Skeletal muscle cell (primary cell): Measurements from ENCODE around the gene ZNF441.

Source experiments
- DNase-seq: peaks from one replicate; pipeline ENCODE4 v3.0.0-alpha.2; 2010; ENCODE audit warnings: low read depth
- H3K4me3 ChIP-seq: 2 replicates; pipeline ENCODE4 v1.5.1; 2011; ENCODE audit warnings: low read depth, mild to moderate bottlenecking, control low read depth, low read length, moderate library complexity

The ZNF441 gene

DNA sequence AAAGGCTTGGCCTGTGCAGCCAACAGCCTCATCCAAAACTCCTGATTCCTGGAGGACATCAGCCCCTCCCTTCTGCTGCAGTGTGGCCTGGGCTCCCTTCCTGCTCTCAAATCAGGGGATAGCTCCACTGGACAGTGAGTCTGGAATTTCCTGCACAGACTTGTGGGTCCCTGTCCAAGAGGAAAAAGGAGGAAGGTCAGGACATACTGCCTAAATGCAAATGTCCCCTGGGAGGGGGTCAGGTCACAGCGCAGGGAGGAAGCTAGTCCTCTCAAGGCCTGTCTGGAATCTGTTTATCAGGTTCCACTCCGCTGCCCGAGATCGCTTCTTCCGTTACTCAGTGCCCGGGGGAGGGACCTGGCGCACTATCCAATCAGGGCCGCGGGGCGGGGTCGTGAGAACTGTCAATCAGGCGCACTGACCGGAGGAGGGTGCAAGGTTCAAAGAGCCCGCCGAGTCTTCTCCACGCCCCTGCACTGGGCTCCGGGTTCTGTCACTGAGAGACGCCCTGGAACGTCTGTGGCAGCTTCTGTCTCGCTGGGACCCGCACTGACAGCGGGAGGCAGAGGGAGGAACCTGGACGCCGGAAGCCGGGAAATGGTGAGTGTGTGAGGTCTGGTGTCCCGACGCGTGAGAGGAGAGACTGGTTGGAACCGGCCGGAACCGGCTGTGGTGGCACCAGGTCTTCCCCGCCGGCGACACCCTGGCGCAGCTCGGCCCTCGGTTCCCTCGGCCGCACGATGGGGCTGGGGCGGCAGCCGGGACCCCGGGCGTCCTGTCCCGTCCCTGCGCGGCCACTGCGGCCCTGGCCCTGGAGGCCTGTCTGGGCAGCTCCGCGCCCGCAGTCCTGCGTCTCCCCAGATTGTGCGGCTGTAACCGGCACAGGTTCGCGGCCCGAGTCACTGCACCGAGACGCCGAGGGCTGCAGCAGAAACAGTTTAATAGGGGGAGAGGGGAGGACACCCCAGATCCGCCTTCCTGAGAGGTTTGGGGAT, at the start of gene ZNF441:
TSS of gene ZNF441 (plus strand) at position 404 of the 995 bp plus-strand sequence. CDS start at position 598, 194 bp downstream.
- peak within 1 kb of the TSS; percentile 81 for H3K4me3 ChIP-seq
- peak; percentile 60 for DNase-seq

- H3K4me3 ChIP-seq, result no peak overlapping the region
- DNase-seq, result no peak
Observed at GRCh38 chr19:11721681-11722080, 45.1 kb upstream of the ZNF441 start.

DNA sequence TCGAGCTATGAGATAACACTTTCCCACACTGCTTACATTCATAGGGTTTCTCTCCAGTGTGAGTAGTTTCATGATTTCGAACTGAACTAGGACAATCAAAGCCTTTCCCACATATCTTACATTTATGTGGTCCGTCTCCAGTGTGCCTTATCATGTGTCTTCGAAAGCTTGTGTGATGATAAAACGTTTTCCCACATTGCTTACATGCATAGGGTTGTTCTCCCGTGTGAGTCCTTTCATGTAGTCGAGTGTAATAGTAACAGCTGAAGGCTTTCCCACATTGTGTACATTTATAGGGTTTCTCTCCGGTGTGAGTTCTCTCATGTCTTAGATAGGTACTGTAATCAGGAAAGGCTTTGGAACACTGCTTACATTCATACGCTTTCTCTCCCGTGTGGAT, 44.4 kb upstream of the ZNF441 start:
- no peak for DNase-seq
- no peak overlapping the region for H3K4me3 ChIP-seq

DNA sequence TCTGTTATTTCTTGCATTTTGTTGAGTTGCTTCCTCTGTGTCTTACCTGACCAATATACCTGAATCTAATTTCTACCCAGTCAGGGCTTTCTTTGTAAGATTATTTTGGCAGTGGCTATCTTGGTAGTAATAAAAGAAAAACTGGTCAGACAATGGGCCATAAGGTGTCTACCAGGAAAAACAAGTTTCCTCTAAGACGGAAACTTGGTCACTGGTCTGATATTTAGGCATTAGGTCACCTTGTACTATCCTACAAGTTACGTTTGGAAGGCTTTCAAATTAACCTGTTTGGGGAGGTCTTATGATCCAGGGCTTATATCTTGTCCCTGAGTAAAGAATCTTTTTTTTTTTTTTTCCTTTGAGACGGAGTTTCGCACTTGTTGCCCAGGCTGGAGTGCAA, 37.2 kb upstream of the ZNF441 start:
- no peak overlapping the region for H3K4me3 ChIP-seq
- DNase-seq, result no peak

- no peak for DNase-seq
- H3K4me3 ChIP-seq, result no peak overlapping the region
Observed at GRCh38 chr19:11735375-11735774, 31.4 kb upstream of the ZNF441 start.

DNA sequence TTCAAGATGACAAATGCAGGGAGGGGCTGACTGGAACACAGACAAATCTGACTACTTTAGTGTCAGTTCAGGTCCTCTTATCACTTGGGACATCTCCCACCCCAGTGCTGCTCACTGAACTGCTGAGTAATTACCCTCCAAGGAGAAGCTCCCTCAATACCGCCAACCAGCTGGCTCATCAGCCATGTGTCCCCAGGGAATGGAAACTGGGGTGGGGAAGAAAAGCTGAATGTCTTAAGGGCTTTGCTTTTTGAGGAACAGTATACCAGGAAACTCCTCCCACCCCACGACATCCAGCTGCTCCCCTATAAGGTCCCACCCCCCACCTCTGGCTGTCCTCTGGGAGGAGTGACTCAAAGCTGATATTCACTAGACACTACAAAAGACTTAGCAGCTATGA, 30.1 kb upstream of the ZNF441 start:
- no peak overlapping the region for H3K4me3 ChIP-seq
- no peak for DNase-seq

GRCh38 chr19:11737964-11738745, 28.6 kb upstream of the ZNF441 start:
- H3K4me3 ChIP-seq, result peak overlapping the region; percentile 93
- no peak for DNase-seq

- peak within 1 kb of the TSS; percentile 93 for H3K4me3 ChIP-seq
- peak; percentile 78 for DNase-seq
Observed at GRCh38 chr19:11738746-11739620, 27.8 kb upstream of the ZNF441 start, which contains the start of gene ZNF823. TSS of gene ZNF823 (minus strand) at chr19:11738946. CDS start at chr19:11738819, 127 bp downstream.

DNA sequence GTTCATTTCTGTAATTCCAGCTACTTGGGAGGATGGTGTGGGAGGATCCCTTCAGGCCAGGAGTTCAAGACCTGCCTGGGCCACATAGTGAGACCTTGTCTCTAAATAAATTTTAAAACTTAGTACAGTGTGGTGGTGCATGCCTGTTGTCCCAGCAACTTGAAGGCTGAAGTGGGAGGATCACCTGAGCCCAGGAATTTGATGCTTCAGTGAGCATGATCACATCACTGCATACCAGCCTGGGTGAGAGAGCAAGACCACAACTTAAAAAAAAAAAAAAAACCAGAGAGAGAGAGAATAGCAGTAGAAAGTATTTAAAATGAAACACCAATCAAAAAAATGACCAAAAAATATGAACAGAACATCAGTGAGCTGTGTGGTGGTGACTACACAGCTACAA, 20.9 kb upstream of the ZNF441 start:
- DNase-seq, result no peak
- no peak overlapping the region for H3K4me3 ChIP-seq

DNA sequence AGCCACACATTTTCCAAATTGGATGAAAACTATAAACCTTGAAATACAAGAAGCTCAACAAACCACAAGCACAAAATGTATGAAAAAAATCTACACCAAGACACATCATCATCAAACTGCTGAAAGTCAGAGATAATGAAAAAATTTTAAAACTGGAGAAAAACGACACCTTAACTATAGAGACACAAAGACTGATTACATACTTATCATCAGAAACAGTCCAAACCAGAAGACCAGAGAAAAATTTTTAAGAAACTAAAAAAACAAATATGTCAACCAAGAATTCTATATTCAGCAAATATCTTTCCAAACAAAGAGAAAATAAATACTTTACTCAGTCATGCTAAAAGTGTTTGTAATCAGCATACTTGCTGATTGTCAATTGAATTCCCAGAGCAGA, 19.5 kb upstream of the ZNF441 start:
- no peak for DNase-seq
- no peak overlapping the region for H3K4me3 ChIP-seq

GRCh38 chr19:11749751-11750150, 17.0 kb upstream of the ZNF441 start:
- no peak for DNase-seq
- no peak overlapping the region for H3K4me3 ChIP-seq

GRCh38 chr19:11752244-11752736, 14.5 kb upstream of the ZNF441 start:
- no peak overlapping the region for H3K4me3 ChIP-seq
- DNase-seq, result no peak

DNA sequence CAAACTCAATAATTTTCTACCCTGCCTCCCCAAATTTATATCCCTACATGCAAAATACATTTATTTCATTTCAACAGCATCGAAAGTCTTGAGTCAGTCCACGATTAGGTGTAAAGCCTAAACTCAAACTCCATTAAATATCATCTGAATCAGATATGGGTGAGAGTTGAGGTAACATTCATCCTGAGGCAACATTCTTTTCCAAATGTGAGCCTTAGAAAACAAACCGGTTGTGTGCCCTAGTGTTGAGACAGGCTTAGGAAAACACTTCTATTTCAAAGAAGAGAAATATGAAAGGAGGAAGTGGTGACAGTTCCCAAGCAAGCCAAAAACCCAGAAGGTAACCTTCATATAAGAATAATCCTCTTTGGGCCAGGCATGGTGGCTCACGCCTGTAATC, 12.1 kb upstream of the ZNF441 start:
- no peak overlapping the region for H3K4me3 ChIP-seq
- no peak for DNase-seq

DNA sequence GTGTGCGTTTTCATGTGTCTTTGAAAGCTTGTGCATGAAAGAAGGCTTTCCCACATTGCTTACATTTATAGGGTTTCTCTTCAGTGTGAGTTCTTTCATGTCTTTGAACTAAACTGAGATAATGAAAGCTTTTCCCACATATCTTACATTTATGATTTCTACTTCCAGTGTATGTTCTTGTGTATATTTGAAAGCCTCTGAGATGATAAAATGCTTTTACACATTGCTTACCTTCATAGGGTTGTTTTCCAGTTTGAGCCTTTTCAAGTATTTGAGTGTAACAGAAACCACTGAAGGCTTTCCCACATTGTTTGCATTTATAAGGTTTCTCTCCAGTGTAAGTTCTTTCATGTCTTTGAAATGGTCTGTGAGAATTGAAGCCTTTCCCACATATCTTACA, 9.8 kb upstream of the ZNF441 start:
- no peak for DNase-seq

GRCh38 chr19:11759805-11760204, 7.0 kb upstream of the ZNF441 start:
- no peak overlapping the region for H3K4me3 ChIP-seq
- no peak for DNase-seq

More for the DNA sequence above, 9.8 kb upstream of the ZNF441 start:
- no peak overlapping the region for H3K4me3 ChIP-seq

DNA sequence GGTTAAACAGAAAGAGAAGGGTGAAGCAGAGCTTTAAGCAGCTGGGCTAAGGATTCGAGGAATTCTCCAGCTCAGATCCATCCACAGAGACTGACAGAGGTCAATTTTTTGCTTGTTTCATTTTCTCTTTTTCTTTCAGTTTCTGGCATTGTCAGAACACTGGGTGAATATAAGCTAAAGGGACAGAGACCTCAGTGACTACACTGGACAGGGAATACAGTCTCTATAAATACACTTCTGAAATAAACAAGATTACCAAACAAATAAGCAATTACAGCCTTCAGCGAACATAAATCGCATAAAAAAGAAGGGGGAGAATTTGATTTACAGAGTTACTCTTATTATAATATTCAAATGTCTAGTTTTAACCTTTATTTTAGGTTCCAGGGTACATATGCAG, 3.7 kb upstream of the ZNF441 start:
- DNase-seq, result no peak
- no peak overlapping the region for H3K4me3 ChIP-seq

GRCh38 chr19:11763611-11764010, 3.2 kb upstream of the ZNF441 start:
- no peak for DNase-seq
- H3K4me3 ChIP-seq, result no peak overlapping the region

- H3K4me3 ChIP-seq, result peak overlapping the region; percentile 81
- no peak for DNase-seq
Observed at GRCh38 chr19:11767633-11768133, 883 bp downstream of the ZNF441 start.

GRCh38 chr19:11769995-11770394, 3.2 kb downstream of the ZNF441 start:
- no peak for DNase-seq
- no peak overlapping the region for H3K4me3 ChIP-seq
